HEK293T (cell line): Measurements from ENCODE around the gene SPAAR.

Experiments
- CTCF ChIA-PET: fragments of 350-600 bp; formaldehyde crosslinking; extraction: SDS; loops from one replicate; lab custom pipeline; 2021; ENCODE audit warnings: antibody characterized with exemption, inconsistent platforms; lab: Yijun Ruan, JAX
- POLR2A ChIA-PET: fragments of 350-600 bp; formaldehyde crosslinking; extraction: SDS; loops from one replicate; lab custom pipeline; 2020; ENCODE audit warnings: antibody characterized with exemption, inconsistent platforms; lab: Yijun Ruan, JAX
- DNase-seq: peaks from one replicate; pipeline ENCODE4 v3.0.0; 2012; ENCODE audit warnings: mixed read lengths; ENCODE audit errors: extremely low spot score
- ARNT ChIP-seq: fragments of 450-650 bp; IDR thresholded peaks from 2 replicates; pipeline ENCODE4 v1.6.1; 2017; ENCODE audit warnings: mild to moderate bottlenecking
- BHLHE40 ChIP-seq: fragments of 450-650 bp; IDR thresholded peaks from 2 replicates; pipeline ENCODE4 v1.6.1; 2016; ENCODE audit warnings: mild to moderate bottlenecking, moderate library complexity, borderline replicate concordance
- CTBP1 ChIP-seq: fragments of 450-650 bp; IDR thresholded peaks from 2 replicates; pipeline ENCODE4 v1.6.1; 2016; ENCODE audit warnings: borderline replicate concordance
- ELF4 ChIP-seq: fragments of 450-650 bp; IDR thresholded peaks from 2 replicates; pipeline ENCODE4 v1.6.1; 2017; ENCODE audit warnings: antibody characterized with exemption
- FOXA1 ChIP-seq: fragments of 450-650 bp; IDR thresholded peaks from 2 replicates; pipeline ENCODE4 v1.6.1; 2016; ENCODE audit warnings: mild to moderate bottlenecking
- FOXK2 ChIP-seq: fragments of 450-650 bp; IDR thresholded peaks from 2 replicates; pipeline ENCODE4 v1.6.1; 2016; ENCODE audit warnings: mild to moderate bottlenecking
- FOXM1 ChIP-seq: fragments of 450-650 bp; IDR thresholded peaks from 2 replicates; pipeline ENCODE4 v1.6.1; 2017; ENCODE audit warnings: mild to moderate bottlenecking, borderline replicate concordance
- HDGF ChIP-seq: fragments of 450-650 bp; IDR thresholded peaks from 2 replicates; pipeline ENCODE4 v1.6.1; 2017; ENCODE audit warnings: antibody characterized with exemption, borderline replicate concordance
- L3MBTL2 ChIP-seq: fragments of 450-650 bp; conservative IDR thresholded peaks from 2 replicates; pipeline ENCODE4 v1.6.1; 2016; ENCODE audit warnings: mild to moderate bottlenecking
- LEF1 ChIP-seq: fragments of 450-650 bp; IDR thresholded peaks from 2 replicates; pipeline ENCODE4 v1.6.1; 2017; ENCODE audit warnings: mild to moderate bottlenecking, borderline replicate concordance
- NFRKB ChIP-seq: fragments of 450-650 bp; IDR thresholded peaks from 2 replicates; pipeline ENCODE4 v1.6.1; 2016; ENCODE audit warnings: mild to moderate bottlenecking, moderate library complexity
- SP1 ChIP-seq: fragments of 450-650 bp; IDR thresholded peaks from 2 replicates; pipeline ENCODE4 v1.6.1; 2017
- SUZ12 ChIP-seq: fragments of 450-650 bp; IDR thresholded peaks from 2 replicates; pipeline ENCODE4 v1.6.1; 2016; ENCODE audit warnings: mild to moderate bottlenecking
- TARDBP ChIP-seq: fragments of 450-650 bp; IDR thresholded peaks from 2 replicates; pipeline ENCODE4 v1.6.1; 2016
- ZNF384 ChIP-seq: fragments of 450-650 bp; IDR thresholded peaks from 2 replicates; pipeline ENCODE4 v1.6.1; 2016
- TF ChIP-seq, protein P1 (sequence below): fragments of 450-650 bp; IDR thresholded peaks from 2 replicates; pipeline ENCODE4 v1.6.1; 2016

The SPAAR gene

DNA sequence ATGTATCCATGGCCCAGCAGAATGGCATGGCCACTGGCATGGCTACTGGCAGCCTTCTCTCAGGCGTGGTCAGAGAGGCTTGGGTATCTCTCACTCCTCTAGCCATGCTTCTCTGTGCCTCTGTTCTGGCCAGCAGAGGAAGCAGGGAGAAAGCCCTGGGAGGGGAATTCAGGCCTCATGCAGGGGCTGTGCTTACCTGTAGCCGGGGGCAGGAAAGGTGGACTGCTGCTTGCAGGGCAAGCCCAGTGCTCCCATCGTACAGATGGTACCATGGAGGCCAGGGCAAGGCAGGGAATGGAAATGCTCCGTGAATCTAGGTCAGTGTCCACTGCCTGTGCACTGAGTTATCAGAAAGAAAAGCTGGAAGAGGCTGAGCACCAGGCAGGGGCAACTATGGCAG, 41.8 kb upstream of the SPAAR start:
- TF ChIP-seq NFRKB, result no peak
- TF ChIP-seq L3MBTL2, result no peak
- TF ChIP-seq ARNT, result no peak
- no peak for TF ChIP-seq HDGF
- DNase-seq, result no peak
- ChIA-PET POLR2A (no interaction called here), CTCF (no interaction called here)

DNA sequence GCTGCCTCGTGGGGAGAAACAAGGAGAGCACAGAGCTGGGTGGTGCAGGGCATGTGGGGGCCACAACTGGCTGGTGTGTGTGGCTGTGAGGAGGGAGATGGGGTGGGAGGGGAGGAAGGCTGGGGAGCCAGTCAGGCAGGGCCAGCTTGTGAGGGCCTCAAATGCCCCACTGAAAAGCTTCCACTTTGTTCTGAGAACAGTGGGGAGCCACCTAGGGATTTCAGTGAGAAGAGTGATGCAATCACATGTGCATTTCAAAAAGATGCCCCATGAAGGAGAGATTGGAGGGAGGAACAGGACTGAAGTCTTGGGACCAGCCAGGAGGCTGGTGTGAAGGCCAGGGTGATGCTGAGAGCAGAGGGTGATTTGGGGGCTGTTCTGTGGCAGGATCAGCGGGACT, 40.4 kb upstream of the SPAAR start:
- ChIA-PET CTCF (no interaction called here), POLR2A (no interaction called here)
- no peak for TF ChIP-seq FOXA1
- no peak for TF ChIP-seq ELF4
- DNase-seq, result no peak

DNA sequence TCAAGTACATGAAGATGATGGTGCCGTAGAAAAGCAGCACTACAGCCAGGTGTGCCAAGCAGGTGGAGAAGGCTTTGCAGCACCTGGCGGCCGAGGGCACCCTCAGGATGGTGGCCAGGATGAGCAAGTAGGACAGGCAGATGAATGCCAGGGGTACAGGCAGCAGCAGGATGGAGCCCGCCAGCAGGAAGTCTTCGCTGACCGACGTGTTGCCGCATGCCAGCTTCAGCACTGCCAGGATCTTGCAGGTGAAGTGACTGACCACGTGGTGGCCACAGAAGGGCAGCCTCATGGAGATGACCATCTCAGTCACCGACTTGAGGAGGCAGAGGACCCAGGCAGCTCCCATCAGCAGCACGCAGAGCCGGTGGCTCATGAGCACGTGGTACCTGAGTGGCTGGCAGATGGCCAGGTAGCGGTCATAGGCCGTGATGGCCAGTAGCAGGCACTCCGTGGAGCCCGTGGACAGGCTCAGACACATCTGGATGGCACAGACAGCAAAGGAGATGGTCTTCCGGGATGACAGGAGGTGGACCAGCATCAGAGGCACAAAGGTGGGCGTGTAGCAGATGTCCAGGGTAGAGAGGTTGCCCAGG, 39.6 kb upstream of the SPAAR start:
- POLR2A ChIA-PET, result no interaction called here
- CTCF ChIA-PET, result no interaction called here
- TF ChIP-seq SP1, result no peak
- no peak for TF ChIP-seq SUZ12
- no peak for TF ChIP-seq ARNT
- TF ChIP-seq HDGF, result no peak
- no peak for TF ChIP-seq TARDBP
- TF ChIP-seq NFRKB, result no peak
- TF ChIP-seq L3MBTL2, result no peak
- TF ChIP-seq, protein P1, sequence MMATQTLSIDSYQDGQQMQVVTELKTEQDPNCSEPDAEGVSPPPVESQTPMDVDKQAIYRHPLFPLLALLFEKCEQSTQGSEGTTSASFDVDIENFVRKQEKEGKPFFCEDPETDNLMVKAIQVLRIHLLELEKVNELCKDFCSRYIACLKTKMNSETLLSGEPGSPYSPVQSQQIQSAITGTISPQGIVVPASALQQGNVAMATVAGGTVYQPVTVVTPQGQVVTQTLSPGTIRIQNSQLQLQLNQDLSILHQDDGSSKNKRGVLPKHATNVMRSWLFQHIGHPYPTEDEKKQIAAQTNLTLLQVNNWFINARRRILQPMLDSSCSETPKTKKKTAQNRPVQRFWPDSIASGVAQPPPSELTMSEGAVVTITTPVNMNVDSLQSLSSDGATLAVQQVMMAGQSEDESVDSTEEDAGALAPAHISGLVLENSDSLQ, result no peak
- TF ChIP-seq FOXA1, result no peak
- no peak for TF ChIP-seq LEF1
- no peak for TF ChIP-seq FOXK2
- TF ChIP-seq BHLHE40, result no peak
- TF ChIP-seq ELF4, result no peak
- TF ChIP-seq FOXM1, result no peak
- TF ChIP-seq CTBP1, result no peak
- TF ChIP-seq ZNF384, result no peak
- no peak for DNase-seq

DNA sequence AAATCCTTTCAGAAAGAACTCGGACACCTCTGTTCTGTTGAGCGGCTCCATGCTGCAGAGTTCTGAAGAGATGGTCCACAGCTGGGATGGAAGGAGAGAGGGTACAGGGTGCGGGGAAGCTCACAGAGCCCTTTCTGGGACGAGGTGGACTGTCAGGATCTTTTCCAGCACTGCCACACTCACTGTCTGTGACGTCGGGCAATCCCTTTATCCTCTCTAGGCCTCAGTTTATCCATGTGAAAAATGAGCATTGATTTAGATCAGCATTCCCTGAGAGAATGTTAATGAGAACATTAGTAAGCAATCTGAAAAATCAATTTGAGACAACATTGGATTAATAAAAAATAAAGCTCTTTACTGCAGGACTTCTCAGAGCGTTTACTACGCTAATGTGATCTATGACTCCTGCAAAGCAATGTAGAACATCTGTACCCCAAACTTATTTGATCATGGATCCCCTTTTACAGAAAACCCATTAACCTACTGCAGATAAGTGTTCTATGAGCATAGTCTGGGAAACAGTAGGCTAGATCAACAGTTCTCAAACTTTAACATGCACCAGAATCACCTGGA, 38.9 kb upstream of the SPAAR start, which contains the start of gene OR13J1:
Gene OR13J1 (minus strand): TSS at position 51 of the 573 bp plus-strand sequence. CDS start 0 bp downstream, at position 51.
- ChIA-PET CTCF (no interaction called here), POLR2A (no interaction called here)

DNA sequence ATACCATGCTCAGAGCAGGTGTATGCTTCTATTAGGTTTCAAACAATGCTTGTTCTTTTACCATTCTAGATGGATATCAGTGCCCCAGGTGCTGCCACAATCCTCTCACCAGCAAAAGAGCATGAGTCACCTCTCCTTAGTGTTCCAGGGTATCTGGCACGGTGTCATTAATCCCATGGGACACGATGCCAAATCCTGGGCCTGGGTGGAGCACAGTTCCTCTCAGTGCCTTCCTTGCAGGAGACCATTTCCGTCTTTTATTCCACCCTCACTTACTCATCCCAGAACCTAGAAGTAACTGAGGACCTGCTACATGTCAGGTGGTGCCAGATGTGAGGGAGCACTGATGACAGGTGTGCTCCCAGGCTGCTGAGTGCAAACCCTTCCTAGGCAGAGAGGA, 37.7 kb upstream of the SPAAR start:
- POLR2A ChIA-PET, result no interaction called here
- no peak for DNase-seq
- CTCF ChIA-PET, result no interaction called here
- TF ChIP-seq BHLHE40 (no peak), TARDBP (no peak), FOXK2 (no peak), HDGF (no peak), FOXM1 (no peak), SUZ12 (no peak), ARNT (no peak), SP1 (no peak), NFRKB (no peak)

More for the DNA sequence above, 38.9 kb upstream of the SPAAR start, which contains the start of gene OR13J1:
- TF ChIP-seq FOXK2 (no peak), BHLHE40 (no peak), NFRKB (no peak), FOXM1 (no peak), L3MBTL2 (no peak), HDGF (no peak), SUZ12 (no peak)
- DNase-seq, result no peak

DNA sequence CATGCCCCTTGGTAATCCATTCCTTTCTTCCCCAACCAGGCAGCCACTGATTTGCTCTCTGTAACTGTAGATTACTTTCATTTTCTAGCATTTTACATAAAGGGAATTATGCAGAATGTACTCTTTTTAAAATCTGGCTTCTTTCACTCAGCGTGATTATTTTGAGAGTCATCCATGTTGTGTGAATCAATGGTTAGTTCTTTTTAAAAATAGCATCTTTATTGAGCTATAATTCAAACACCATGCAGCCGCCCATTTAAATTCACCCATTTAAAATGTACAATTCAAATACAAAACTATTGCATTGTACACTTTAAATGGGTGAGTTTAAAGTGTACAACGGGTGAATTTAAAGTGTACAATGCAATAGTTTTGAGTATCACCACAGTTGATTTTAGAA, 36.8 kb upstream of the SPAAR start:
- DNase-seq, result no peak
- CTCF ChIA-PET, result no interaction called here
- TF ChIP-seq BHLHE40, result no peak
- no peak for TF ChIP-seq LEF1
- no peak for TF ChIP-seq CTBP1
- TF ChIP-seq FOXK2, result no peak
- TF ChIP-seq L3MBTL2, result no peak
- TF ChIP-seq, protein P1, result no peak
- no peak for TF ChIP-seq ARNT
- no peak for TF ChIP-seq FOXM1
- no peak for TF ChIP-seq TARDBP
- no peak for TF ChIP-seq ZNF384
- TF ChIP-seq FOXA1, result no peak
- no peak for TF ChIP-seq SUZ12
- TF ChIP-seq NFRKB, result no peak
- no peak for TF ChIP-seq ELF4
- POLR2A ChIA-PET, result no interaction called here

DNA sequence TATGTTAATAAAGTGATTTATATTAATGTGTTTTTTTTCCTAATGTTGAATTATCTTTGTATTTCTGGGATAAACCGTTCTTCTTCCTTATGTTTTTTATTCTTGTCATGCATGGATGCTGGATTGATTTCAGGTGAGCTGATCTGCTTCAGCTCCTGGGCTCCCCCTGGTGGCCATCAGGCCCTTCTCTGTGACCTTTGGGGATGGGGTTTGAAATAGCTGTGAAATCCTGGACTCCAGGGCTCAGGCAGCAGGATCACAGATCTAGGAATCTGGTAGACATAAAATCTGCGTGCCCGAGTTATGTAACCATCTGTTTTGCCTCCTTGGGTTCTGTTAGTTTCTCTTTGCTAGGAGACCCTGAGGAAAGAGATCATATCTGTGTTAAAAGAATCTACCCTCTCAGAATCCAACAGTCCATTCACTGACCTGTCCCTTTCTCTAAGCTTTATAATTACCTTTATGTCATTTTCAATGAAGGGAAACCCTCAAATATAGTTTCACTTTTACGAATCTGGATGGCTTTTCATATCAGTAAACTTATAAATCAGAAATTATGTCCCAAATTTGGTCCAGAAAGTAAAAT, 26.9 kb upstream of the SPAAR start:
- ChIA-PET POLR2A (interaction anchor here (1.0 to 1.2 kb wide), 2 partner anchors 68 to 134 kb away, joined by 3 read pairs; partner anchors contain the start of gene HINT2), CTCF (interaction anchor here (0.6 to 1.7 kb wide), 10 partner anchors 9 to 181 kb away, joined by 3 to 16 read pairs (median 4); no protein-coding TSS in a partner anchor)
- peak; percentile 81 for DNase-seq
- TF ChIP-seq LEF1 (no peak), ZNF384 (no peak), BHLHE40 (no peak), TARDBP (no peak), FOXM1 (no peak), ARNT (no peak), SUZ12 (no peak), HDGF (no peak), CTBP1 (no peak), ELF4 (no peak)
- TF ChIP-seq, protein P1, result no peak
